ENCODE data around the gene FBP2. TPM values are rescaled to one million over a fixed set of nuclear protein-coding genes. Genes with fewer than 3 reads are reported as not detected.

FBP2 gene
- total and polyA plus RNA-seq, 10 of the 15 experiments (the other 5 are each of a cell fraction or from before 2014, with no cell fraction given), result 0.07 to 1.1 (median 0.12) TPM; not detected in 6

DNA sequence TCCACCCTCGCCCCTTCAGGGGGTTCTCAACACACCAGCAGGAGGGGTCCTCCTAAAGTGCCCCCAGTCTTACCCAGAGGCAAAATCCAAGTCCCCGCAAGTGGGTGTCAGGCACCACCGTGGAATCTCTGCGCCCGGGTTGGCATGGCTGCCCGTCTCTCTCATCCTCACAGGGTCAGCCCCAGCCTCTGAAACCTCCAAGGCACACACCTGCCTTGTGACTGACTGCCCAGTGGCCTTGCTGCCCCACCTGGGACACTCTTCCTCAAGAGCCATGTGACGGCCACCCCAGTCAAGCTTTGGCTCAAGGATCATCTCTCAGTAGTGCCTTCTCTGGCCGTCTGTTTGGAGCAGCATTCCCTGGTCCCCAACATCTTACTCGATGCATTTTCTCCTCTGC is 4.9 kb downstream of the FBP2 start:
- ATAC-seq (no peak), DNase-seq (ENCODE audit: low read depth, low spot score) (no peak), FAIRE-seq (no peak)
- ChIA-PET SMC1A (ENCODE audit: uncharacterized antibody, unreplicated experiment) (no interaction called here), POLR2A (no interaction called here), CTCF (no interaction called here), RAD21 (ENCODE audit: unreplicated experiment) (no interaction called here)
- no peak overlapping the region for H3K4me2 ChIP-seq (ENCODE audit: control insufficient read depth, insufficient read depth)
- BruUV-seq (replicated peaks), result no TSS peak
- no peaks in the 10 kb centered on the region for H4K20me1 ChIP-seq (ENCODE audit: control insufficient read depth, insufficient read depth)
- H3K36me3 ChIP-seq (ENCODE audit: control insufficient read depth in 2 of 2, insufficient read depth in 2 of 2, low read length in 1 of 2), result no peaks in the 10 kb centered on the region
- in situ Hi-C loops (cut with MboI) (no loop called here), intact Hi-C loops (cut with micrococcal nuclease; ENCODE audit: unreplicated experiment) (no loop called here)
- H3K9me3 ChIP-seq (replicated peaks; ENCODE audit: control insufficient read depth, insufficient read depth, low read length), result no peaks in the 10 kb centered on the region
- no peaks in the 10 kb centered on the region for H3K79me2 ChIP-seq (ENCODE audit: control insufficient read depth, insufficient read depth, low read length)
- H3K9ac ChIP-seq (ENCODE audit: control insufficient read depth, insufficient read depth, low read length), result no peak overlapping the region
- no peak for TF ChIP-seq SUZ12 (IDR thresholded peaks at IDR 0.05; ENCODE audit: unreplicated experiment)
- TF ChIP-seq CHD4 (IDR thresholded peaks at IDR 0.05), result no peak
- no peak for TF ChIP-seq STAT1 (conservative IDR thresholded peaks at IDR 0.05)
- no peak for TF ChIP-seq TCF3 (IDR thresholded peaks at IDR 0.05; ENCODE audit: borderline replicate concordance, insufficient read depth, low read depth, low read length)
- TF ChIP-seq BCL11A (IDR thresholded peaks at IDR 0.05; ENCODE audit: low read depth, low read length), result no peak
- TF ChIP-seq, protein P1, sequence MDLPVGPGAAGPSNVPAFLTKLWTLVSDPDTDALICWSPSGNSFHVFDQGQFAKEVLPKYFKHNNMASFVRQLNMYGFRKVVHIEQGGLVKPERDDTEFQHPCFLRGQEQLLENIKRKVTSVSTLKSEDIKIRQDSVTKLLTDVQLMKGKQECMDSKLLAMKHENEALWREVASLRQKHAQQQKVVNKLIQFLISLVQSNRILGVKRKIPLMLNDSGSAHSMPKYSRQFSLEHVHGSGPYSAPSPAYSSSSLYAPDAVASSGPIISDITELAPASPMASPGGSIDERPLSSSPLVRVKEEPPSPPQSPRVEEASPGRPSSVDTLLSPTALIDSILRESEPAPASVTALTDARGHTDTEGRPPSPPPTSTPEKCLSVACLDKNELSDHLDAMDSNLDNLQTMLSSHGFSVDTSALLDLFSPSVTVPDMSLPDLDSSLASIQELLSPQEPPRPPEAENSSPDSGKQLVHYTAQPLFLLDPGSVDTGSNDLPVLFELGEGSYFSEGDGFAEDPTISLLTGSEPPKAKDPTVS (IDR thresholded peaks at IDR 0.05; ENCODE audit: low read depth, low read length), result no peak
- TF ChIP-seq GATAD2B (conservative IDR thresholded peaks at IDR 0.05; ENCODE audit: low read depth), result no peak
- TF ChIP-seq KAT2A (conservative IDR thresholded peaks at IDR 0.05; ENCODE audit: control insufficient read depth, low read depth, low read length), result no peak
- H2AFZ ChIP-seq (ENCODE audit: control insufficient read depth, low read depth, low read length), result no peak overlapping the region
- H3K4me3 ChIP-seq, result no peak overlapping the region
- 48% methylated on average over 9 of the region's 9 CpGs for WGBS (ENCODE audit: insufficient coverage, insufficient replicate concordance, low lambda C conversion rate, missing lambda C conversion rate)
- H3K27me3 ChIP-seq (replicated peaks in 1 of 2; ENCODE audit: control insufficient read depth in 2 of 2, insufficient read depth in 2 of 2, low read length in 1 of 2), result no peaks in the 10 kb centered on the region
- peaks cover 3% of the 10 kb centered on the region; the same call in 1 of the 2 replicates for H3K4me1 ChIP-seq (ENCODE audit: control insufficient read depth, insufficient read depth, low read length)
- H3K27ac ChIP-seq (ENCODE audit: control insufficient read depth, insufficient read depth), result no peak overlapping the region
